ENCODE results near the gene SSBP3.

The SSBP3 gene

GRCh38 chr1:54178296-54179070 is 227.7 kb downstream of the SSBP3 start:
- DNase-seq (ENCODE audit: low read depth) = no peak
- H3K4me3 ChIP-seq (ENCODE audit: low read depth, low read length) = no peak overlapping the region
- TF ChIP-seq, protein P1, sequence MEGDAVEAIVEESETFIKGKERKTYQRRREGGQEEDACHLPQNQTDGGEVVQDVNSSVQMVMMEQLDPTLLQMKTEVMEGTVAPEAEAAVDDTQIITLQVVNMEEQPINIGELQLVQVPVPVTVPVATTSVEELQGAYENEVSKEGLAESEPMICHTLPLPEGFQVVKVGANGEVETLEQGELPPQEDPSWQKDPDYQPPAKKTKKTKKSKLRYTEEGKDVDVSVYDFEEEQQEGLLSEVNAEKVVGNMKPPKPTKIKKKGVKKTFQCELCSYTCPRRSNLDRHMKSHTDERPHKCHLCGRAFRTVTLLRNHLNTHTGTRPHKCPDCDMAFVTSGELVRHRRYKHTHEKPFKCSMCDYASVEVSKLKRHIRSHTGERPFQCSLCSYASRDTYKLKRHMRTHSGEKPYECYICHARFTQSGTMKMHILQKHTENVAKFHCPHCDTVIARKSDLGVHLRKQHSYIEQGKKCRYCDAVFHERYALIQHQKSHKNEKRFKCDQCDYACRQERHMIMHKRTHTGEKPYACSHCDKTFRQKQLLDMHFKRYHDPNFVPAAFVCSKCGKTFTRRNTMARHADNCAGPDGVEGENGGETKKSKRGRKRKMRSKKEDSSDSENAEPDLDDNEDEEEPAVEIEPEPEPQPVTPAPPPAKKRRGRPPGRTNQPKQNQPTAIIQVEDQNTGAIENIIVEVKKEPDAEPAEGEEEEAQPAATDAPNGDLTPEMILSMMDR (IDR thresholded peaks at IDR 0.05; ENCODE audit: control insufficient read depth, extremely low read depth, insufficient read depth) = no peak

DNA sequence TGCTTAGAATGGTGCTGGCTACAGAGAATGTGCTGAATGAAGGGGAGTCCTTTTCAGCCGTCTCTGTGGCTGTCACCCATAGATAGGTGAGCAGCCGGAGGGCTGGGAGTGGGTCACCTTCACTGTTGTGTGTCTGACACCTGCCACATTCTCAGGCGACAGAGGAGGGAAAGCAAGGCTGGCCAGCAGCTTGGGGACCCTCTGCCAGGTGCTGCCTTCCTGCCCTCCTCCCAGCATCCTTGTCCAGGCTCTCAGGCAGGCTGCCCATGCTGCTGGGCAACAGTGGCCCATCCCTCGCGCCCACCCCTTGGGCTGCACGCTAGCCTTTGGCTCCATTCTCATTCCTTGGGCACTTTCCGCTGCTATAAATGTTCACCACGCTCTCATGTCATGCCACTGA is 228.5 kb downstream of the SSBP3 start:
- TF ChIP-seq, protein P1 (IDR thresholded peaks at IDR 0.05; ENCODE audit: control insufficient read depth, extremely low read depth, insufficient read depth) = no peak
- H3K4me3 ChIP-seq (ENCODE audit: low read depth, low read length) = no peak overlapping the region
- no peak for DNase-seq (ENCODE audit: low read depth)

- TF ChIP-seq, protein P1 (IDR thresholded peaks at IDR 0.05; ENCODE audit: control insufficient read depth, extremely low read depth, insufficient read depth) = no peak
- no peak overlapping the region for H3K4me3 ChIP-seq (ENCODE audit: low read depth, low read length)
- no peak for DNase-seq (ENCODE audit: low read depth)
Observed at GRCh38 chr1:54176621-54177327, 229.4 kb downstream of the SSBP3 start.
